Choroid plexus epithelial cell (primary cell): ENCODE measurements around the gene ELFN1.

Experiments
- DNase-seq: peaks from one replicate; pipeline ENCODE4 v3.0.0-alpha.2; 2010; ENCODE audit warnings: low read depth
- H3K4me3 ChIP-seq: 2 replicates; pipeline ENCODE4 v1.5.1; 2011; ENCODE audit warnings: low read depth, mild to moderate bottlenecking, control low read depth, low read length, moderate library complexity
- CTCF ChIP-seq: conservative IDR thresholded peaks from 2 replicates; pipeline ENCODE4 v1.5.1; 2011; ENCODE audit warnings: low read depth, mild to moderate bottlenecking, control low read depth, inconsistent platforms, low read length, moderate library complexity

Gene ELFN1

GRCh38 chr7:1747004-1747801, 77.1 kb downstream of the ELFN1 start:
- no peak for DNase-seq
- no peak overlapping the region for H3K4me3 ChIP-seq
- TF ChIP-seq CTCF: no peak

GRCh38 chr7:1748076-1748838, 78.2 kb downstream of the ELFN1 start:
- no peak overlapping the region for H3K4me3 ChIP-seq
- no peak for DNase-seq
- TF ChIP-seq CTCF: no peak

- no peak overlapping the region for H3K4me3 ChIP-seq
- TF ChIP-seq CTCF: no peak
- DNase-seq: no peak
These were observed 78.7 kb downstream of the ELFN1 start for GRCh38 chr7:1748839-1749173.

GRCh38 chr7:1749351-1749863, 79.3 kb downstream of the ELFN1 start:
- DNase-seq: no peak
- H3K4me3 ChIP-seq: no peak overlapping the region
- no peak for TF ChIP-seq CTCF

- DNase-seq: no peak
- no peak overlapping the region for H3K4me3 ChIP-seq
- no peak for TF ChIP-seq CTCF
These were observed 79.9 kb downstream of the ELFN1 start for GRCh38 chr7:1749864-1750466.

GRCh38 chr7:1750541-1751021, 80.5 kb downstream of the ELFN1 start:
- TF ChIP-seq CTCF: no peak
- DNase-seq: no peak
- H3K4me3 ChIP-seq: no peak overlapping the region
